ENCODE data around the gene GGACT.

The GGACT gene

DNA sequence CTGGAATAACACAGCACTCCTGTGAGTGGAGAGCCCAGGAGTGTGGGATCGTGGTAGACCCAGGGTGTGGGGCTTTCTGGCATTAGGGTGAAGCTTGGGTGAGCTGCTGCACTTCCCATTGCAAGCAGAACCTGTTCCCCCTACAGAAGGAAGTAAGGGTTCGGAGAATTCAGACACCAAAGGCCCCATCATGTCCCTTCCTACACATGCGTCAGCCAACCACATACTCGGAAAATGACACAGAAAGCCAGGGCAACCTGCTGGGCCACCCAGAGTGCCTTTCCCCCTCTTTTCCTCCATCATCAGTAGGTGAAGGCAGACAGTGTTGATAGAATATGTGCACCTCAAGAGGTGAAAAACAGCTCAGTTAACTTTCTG, 42.9 kb downstream of the GGACT start:
- no peak for DNase-seq

DNA sequence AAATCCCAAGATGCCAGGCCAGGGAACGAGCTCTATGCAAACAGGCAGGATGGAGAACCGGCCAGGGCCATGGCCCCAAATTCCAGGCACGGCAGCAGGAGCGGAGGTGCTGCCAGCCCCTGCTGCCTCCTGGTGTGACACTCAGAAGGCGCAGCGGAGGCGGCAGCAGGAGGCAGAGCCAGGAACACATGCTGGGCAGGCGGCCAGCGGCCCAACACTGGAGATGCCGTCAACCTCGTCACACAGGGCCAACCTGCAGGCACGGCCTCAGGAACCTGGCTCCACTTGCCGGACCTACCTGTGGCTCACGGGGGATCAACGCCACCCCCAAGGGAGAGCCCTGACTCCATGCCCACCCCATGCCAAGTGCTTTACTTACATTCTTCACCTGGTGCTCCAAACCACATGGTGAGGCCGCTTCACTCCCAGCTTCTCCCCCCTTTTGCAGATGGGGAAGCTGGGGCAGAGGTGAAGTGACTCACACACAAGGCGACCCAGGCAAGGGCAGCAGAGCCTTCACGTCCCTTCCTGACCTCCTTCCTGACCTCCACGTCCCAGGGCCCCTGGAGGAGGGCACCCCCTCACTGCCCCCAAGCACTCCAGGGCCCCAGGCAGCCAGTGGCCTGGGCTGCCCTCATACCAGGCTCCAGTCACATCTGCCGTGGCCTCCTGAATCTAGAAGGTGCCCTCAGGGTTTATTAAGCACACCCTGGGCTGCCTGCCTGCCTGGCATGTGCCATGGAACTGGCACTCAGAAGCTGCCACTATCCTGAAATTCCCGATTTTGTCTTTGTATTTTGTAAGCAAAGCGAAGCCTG, 43.5 kb downstream of the GGACT start:
- DNase-seq, result no peak

DNA sequence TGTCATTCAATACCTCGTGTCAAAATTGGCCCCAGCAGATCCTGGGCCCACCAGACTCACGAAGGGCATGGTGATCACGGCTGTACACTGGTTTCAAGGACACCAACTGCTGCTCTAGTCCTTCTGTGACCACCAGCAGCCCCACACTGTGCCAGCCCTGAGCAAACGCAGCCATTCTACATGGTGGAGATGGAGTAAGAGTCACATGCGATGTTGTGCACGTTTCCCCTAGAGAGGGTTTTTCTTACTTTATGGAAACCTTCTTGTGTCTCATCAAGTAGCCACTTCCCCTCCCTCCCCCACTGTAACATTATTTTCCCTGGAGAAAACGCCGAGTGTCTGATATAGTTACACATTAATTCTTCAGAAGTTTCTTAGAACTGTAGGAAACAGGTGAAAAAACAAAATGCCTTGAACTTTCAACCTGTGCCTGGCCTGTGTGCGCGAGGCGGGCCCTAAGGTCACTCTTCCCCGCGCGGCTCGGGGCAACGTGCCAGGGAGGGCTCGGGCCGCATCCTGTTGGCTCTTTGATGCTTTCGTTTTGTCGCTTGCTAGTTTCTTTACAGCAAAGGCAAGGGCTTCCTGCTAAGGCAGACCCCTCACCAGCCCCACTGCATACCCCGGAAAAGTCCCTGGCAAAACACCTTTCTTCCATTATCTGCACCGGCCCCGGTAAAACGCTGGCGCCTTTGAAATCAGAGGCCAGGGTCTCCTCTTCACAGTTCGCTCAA, 44.6 kb downstream of the GGACT start:
- DNase-seq, result no peak

DNA sequence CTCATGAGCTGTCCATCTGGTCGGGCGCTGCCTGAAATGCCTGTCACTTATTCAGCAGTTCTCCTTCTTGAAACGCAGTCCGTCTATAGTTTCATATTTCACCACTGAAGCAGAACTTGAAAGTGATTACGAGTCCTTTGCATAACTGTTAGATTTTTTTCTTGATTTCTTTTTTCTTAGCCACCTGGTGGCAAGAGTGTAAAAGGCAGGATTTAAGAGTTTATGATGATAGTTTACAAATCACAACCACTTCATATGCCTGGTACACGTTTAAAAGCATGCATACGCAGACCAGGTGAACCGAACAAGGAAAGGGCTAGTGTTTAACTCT, 45.8 kb downstream of the GGACT start:
- no peak for DNase-seq

DNA sequence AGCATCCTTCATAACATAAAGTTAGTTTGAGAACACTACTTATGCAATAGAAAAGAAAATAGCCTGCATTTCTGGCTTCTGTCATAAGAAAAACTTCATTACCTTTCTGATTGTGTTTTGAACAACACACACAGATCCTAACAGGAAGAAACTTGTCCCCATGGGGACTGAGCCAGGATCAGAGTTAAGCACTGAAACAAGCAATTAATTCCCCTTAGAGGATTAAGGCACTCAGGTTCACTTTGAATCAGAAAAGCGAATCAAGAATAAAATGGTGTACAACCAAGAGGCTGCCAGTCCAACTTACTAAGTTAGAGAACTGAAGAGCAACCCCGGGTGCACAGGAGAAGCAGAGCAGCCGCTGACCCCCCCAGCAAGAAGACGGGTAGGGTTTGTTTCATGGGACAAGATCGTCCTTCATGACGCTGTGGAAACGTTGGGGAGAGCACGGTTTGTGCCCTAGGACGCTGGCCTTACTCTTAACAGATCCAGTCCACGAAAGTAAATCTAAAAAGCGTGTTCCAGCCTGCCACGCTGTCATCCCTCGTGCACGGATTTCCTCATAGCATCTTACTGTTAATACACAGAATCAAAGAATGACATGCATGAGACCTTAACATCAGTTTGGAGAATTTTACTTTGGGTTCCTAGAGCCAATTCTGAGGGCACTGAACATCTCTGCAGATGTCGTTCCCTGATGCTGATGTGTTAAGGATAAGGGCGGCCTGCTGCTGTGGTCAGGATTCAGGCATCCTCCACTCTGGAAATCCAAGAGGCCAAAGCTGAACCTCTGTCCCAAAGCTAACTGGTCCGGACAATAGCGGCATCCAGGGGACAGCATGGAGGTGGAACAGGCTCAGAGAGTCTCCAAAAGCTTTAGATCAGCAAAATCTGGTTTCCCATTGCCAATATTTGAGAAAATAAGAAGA, 46.4 kb downstream of the GGACT start:
- no peak for DNase-seq

DNA sequence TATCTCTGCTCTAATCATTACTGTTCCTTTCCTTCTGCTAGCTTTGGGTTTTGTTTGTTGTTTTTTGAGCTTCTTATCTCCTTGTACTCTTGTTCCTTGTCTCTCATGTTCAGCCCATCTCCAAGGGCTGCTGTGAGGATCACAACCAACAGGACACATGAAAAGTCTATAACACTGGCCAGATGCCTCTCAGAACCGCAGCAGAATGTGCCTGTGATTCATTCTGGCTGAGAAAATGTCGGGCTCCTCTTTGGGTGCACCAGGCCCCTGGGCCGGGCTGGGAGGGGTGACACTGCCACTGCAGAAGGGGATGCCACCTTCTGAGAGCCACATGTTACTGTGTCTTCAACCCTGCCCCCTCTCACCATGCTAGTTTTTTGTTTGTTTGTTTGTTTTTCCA, 48.0 kb downstream of the GGACT start:
- DNase-seq, result no peak

DNA sequence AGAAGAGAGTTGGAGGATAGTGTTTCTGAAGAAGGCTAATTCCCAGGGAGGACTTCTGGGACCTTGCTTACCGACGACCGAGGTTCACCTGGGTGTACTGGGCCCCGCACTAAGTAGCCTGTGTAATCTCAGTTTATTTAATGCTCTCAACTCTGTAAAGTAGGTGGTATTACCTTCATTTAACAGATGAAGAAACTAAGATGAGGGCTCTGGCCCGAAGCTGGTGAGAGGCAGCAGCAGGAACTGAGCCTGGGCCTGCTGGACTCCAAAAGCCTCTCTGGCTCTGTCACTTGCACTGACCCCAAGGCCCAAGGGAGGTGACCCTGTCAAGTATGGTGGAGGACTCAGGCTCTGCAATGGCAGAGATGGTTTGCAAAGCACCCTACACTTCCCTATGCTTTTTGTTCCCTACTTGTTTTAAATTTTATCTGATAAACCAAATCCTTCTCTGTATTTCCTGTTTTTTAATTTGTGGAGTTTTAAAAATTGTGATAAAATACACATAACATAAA, 50.6 kb downstream of the GGACT start:
- DNase-seq, result no peak

DNA sequence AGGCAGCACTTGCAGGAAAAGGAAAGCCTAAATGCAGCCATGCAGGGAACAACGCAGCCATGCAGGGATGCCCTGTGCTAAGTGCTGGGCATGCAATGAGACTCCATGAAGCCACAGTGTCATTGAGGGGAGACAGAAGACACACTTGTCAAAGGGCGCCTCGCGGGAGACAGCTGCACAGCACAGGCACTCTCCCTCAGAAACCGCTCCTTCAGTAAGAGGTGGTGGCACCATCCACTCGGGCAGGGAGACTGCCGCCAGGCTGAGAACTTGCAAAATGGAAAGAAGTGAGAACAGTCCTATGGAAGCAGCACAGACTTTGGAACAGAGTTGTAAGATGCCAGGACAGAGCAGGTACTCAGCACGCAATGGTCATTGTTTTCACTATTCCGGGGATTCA, 51.1 kb downstream of the GGACT start:
- DNase-seq, result no peak

DNA sequence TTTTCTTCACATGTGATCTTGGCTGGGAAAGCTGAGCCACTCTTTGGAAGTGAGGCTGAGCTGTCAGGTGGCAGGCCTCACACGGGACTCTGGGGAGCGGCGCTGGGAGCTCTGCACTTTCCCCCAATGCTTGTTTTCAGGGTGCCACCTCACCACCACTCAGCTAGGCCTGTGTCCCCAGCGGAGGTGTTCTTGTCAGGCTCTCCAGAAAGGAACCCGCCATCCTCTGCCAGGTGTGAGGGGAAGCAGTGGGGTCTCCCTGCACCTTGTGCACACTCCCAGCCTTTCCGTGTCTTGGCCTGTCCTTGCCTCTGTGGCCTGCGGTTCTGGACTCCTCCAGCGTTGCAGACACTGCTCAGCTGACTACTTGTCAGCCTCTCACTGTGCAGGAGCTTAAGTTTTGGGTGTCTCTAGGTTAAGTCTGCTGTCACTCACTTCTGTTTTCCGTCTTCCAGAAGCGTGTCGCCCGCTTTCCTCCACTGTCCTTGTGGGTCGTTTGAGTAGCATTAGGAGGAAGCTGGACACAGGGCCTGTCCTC, 51.9 kb downstream of the GGACT start:
- DNase-seq, result no peak

DNA sequence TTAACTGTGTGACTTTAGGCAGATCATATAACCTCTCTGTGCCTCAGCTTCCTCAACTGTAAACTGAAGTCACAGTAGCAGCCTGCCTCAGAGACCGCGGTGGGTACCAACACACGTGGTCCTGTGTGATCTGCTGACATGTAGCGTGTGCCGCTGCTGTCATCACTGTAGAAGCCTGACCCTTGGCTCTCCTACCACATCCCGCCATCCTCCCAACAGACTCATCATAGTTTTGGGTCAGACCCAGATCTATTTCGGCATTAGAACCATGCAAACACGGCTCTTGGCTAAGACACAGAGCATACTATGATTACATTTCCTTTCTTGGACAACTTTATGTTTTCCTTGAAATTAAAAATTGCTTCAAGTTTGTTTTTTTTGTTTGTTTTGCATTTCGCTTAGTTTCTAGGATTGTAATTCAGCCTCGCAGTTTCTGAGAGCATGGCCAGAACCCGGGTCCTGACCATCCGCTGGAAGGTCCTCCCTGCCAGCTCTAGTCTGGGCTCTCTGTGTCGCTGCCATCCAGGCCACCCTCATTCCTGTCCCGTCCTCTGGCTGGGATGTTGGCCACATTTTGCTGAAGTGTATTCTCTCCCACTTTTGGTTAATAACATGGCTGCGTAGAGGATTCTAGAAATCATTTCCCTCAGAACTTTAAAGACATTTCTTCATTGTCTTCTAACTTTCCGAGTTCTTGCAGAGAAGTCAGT, 53.0 kb downstream of the GGACT start:
- DNase-seq, result no peak

DNA sequence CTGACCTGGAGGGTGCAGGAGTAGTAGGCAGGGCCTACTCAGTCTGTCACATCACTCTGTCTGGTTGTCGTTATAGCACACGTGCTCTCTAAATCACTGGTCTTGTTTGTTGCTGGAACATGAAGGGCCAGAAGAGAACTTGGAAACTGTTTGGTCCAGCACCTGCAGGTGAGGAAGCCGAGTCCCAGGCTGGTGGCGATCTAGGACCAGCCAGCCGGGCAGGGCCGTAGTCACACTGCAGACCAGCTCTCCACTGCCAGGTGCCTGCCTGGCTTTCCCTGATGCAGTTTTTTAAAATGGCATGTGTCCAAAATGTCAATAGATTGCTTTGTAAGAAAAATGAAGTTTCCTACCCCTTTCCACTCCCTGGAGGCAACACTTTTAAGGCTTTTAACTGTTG, 53.7 kb downstream of the GGACT start:
- DNase-seq, result no peak

DNA sequence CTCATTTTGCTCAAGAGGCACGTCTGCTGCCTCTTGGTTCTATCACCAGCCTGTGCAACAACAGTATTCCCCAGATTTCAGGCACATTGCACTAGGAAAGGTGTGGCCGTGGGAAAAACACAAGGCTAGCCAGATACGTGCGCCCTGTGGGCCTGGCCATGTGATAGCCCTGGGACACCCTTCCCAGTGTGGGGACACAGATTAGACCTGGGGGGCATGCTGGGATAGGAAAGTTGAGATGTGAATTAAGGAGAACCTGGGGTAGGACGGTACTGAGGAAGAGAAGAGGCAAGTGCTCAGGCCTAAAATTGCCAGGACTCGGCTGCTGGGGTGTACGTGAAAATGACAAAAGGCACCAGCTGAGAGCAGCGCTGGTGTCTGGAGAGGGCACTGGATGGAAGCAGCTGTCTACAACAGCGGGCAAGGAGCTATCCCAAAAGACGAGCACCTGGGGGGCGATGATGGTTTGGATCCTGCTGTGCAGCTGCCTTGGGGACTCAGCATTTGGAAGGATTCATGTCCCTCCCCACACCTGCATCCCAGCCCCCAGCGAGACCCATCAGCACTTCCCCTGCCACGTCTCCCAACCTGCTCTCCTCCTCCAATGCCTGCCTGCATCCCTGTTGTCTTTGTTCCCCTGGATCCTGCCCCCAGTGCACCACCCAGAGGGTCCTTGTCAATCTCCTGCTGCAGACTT, 54.3 kb downstream of the GGACT start:
- no peak for DNase-seq

DNA sequence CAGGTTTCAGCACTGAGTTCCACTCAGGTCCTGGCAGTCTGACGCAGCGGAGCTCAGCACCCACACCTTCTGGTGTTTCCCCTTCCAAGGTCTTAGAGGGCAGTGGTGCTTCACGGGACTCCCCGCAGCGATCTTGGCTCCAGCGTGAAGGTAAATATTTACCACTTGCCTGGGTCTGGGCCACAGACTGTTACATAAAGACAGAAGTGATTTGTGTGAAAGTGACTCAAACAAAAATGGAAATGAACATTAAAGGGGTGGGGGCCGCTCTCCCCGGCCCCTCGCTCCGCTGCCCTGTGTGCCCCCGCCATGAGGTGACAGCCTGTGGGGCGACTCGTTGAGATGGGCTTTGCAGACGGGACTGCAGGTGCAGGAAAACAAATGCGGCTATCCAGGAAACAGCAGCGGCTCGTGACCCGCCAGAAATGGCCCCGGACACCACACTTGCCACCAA, 55.0 kb downstream of the GGACT start:
- DNase-seq, result no peak

DNA sequence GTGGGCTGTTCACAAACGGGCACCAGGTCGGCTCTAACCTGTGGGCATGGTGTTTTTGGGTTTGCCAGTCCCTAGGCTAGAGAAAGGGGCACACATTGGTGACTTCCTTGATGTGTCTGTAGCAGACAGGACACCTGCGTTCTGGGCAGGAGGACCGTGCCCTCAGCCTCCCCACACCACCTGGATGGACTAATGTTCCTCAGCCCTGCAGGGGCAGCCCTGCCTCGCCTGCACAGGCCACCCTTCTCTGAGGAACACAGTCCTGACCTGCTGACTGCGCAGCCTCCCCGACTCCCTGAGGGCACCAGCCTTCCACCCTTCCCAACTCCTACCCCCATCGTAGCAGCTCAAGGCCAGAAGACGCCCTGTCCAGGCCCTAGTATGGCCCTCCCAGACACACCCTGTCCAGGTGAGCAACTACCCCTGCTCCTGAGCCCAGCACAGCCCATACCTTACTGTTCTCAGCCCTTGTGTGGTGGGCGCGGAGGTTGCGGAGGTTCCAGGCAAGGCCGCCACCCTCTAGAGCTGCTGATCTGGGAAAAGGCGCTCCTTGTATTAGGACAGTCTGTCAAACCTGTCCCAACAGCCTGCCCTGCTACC, 55.7 kb downstream of the GGACT start:
- no peak for DNase-seq

DNA sequence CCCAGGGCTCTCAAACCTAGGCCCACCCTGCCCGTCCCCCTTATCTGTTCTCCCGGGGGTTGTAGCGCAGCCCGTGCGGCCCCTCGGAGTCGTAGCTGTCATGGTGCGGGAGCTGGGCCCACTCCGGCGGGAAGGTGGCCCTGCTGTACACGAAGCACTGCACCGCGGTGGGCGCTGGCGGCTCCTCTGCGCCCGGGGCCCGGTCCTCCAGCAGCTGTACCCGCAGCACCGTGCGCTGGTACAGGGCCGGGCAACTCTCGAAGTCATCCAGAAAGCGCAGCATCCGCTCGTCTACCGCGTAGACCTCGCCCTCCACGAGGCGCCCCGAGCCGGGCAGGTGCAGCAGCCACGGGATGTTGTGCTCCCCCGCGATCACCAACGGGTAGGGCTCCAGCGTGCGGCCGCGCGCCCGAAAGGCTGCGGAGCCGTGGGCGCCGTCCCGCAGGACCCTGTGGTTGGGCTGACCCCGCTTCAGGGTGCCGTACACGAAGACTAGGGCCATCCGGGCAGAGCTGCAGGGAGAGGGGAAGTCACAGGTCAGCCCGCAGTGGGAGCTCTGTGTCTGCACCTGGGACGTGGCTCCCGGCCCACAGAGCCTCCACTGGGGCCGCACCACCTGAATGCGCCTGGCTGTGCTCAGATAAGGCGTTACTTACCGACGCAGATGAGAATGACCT, 56.4 kb downstream of the GGACT start:
- DNase-seq, result no peak

DNA sequence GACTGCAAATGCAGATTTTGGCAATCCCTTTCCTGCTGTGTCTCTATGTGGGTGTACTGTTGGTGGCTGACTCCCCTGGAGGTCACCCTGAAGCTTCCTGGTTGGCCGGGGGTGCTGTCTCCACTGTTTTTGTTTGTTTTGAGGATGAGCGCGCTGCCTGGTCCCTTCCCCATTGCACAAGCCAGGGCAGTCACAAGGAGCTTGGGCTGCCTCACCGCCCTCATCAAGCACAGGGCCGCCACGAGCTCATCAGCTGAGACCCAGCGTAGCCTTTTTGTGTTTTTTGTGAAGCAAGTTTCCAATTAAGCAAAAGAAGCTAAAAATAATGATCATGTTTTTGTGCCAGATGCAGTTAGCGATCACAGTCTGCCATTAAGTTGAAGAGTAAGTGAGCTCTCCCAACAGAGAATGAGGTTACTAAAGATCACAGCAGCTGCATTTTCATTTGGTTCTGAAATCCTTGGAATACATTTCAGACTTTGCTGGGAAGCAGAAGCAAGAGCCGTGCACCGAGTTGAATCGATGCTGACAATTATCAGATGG, 57.8 kb downstream of the GGACT start:
- DNase-seq, result no peak

DNA sequence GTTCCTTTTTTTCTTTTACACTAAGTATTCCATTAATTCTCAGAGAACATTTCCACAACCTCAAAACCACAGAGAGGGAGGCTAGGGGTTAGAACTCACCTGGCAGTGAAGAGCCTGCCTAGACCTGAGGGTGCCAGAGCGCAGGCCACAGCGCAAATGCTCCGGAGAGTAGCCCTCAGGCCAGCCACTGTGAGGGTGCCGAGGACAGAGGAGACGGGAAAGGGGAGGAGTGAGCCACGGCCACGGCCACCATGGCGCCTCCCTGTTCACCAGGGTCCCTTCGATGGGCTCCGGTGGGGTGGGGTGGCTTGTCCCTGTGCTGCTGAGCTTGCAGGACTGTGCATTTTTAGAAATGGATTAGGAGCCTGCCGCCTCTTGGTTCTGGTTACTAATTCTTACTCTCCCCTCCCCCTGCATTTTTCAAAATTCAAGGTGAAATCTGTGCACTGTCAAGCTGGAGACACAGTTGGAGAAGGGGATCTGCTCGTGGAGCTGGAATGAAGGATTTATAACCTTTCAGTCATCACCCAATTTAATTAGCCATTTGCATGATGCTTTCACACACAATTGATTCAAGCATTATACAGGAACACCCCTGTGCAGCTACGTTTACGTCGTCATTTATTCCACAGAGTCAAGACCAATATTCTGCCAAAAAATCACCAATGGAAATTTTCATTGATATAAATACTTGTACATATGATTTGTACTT, 58.8 kb downstream of the GGACT start:
- DNase-seq, result no peak

DNA sequence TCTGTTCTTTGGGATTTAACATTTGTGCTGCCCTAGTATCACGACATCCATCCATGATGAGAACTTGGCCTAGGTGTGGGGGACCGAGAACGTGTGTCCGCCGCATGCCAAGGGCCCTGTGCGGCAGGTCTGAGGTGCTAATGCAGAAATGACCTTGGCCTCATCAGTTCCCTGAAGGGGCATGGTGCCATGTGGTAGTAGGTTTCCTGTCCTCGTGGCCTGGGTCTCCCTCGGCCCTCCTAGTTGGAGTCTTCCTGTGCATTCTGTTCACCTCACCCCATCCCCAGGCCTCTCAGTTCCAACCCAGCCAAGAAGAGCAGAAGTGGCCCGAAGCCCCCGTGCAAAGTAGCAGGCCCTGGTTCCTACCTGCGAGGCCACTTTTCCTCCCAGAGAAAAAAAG, 59.8 kb downstream of the GGACT start:
- no peak for DNase-seq

DNA sequence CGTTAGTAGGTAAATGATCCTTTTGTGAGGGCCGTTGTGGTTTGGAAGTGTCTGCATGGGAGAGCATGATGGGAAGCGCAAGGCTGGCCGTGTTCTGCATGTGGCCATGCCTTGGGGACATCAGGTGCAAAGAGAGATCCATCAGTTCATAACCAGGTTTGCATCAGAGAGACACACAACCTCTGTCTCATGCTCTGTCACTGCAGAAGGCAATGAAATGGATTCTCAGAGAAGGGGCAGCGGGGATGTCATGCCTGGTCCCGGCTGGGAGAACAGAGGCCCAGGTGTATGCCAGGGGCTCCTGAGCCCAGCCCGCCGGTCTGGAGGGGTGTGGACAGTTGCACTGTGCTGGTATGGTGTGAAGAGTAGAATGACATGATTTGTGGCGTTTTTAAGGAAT, 60.2 kb downstream of the GGACT start:
- no peak for DNase-seq

DNA sequence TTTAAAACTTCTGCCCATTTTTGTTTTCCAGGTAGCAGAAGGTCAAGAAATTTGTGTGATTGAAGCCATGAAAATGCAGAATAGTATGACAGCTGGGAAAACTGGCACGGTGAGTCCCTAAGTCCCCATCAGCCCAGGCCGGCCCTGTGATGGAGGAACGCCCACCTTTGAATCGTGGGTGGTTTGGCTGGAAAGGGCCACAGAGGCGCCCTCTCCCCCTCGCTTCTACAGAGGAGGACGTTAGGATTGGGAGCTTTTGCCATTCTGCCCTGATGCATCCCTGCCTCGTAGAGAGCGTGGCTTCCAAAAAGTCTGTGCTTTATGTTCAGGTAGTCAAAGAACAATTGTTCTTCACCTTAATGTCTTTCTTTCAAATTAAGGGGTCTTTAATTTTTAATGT, 60.9 kb downstream of the GGACT start:
- DNase-seq, result no peak
